Endothelial cell of umbilical vein (primary cell): ENCODE results near the gene ACSBG1. TPM values are rescaled to one million over a fixed set of nuclear protein-coding genes. Genes with fewer than 3 reads are reported as not detected.

ENCODE experiments used
- BruUV-seq: library from RNA; stranded (reverse); fragments of 400-500 nt; replicated peaks from 2 replicates; lab custom pipeline; 2021; lab: Mats Ljungman, UMichigan
- CTCF ChIA-PET: fragments of 300-600, 350-600 bp; sonication (Branson Sonifier 250); formaldehyde crosslinking; loops from one replicate; lab custom pipeline; 2021; ENCODE audit warnings: antibody characterized with exemption, inconsistent platforms; lab: Charles Lee
- POLR2A ChIA-PET: fragments of 300-600, 350-600 bp; sonication (Branson Sonifier 250); formaldehyde crosslinking; loops from one replicate; lab custom pipeline; 2021; ENCODE audit warnings: antibody characterized with exemption, inconsistent platforms; lab: Charles Lee
- DNase-seq: peaks from one replicate; pipeline ENCODE4 v3.0.0-alpha.2; 2011; ENCODE audit warnings: low read depth, low spot score
- FAIRE-seq: peaks from 2 replicates; lab custom pipeline; 2011; peaks lifted over from hg19 to GRCh38; lab: Jason Lieb, UNC
- H2AFZ ChIP-seq: 2 replicates; pipeline ENCODE4 v1.6.0; 2012; ENCODE audit warnings: low read depth, low read length, control low read depth, inconsistent platforms
- H3K27ac ChIP-seq: 2 replicates; pipeline ENCODE4 v1.5.1; 2011; ENCODE audit warnings: low read depth, mild to moderate bottlenecking, control low read depth, low read length, moderate library complexity; ENCODE audit not compliant: insufficient read depth
- H3K27me3 ChIP-seq, 2 experiments: 2 replicates each; pipeline versions ENCODE4 v1.6.0 to v1.6.1; 2011; ENCODE audit warnings: low read length in 2 of 2, mixed read lengths in 1 of 2; ENCODE audit not compliant: control insufficient read depth in 2 of 2, insufficient read depth in 2 of 2
- H3K36me3 ChIP-seq, 2 experiments: 2 replicates in 1 of 2; 3 replicates in 1 of 2; pipeline ENCODE4 v1.5.1; 2011; ENCODE audit warnings: low read length in 2 of 2, mild to moderate bottlenecking in 1 of 2, moderate library complexity in 1 of 2; ENCODE audit not compliant: control insufficient read depth in 2 of 2, insufficient read depth in 2 of 2; ENCODE audit errors: extremely low read depth in 1 of 2
- H3K4me1 ChIP-seq: 3 replicates; pipeline ENCODE4 v1.5.1; 2011; ENCODE audit warnings: mild to moderate bottlenecking, low read length; ENCODE audit not compliant: control insufficient read depth, insufficient read depth; ENCODE audit errors: extremely low read depth
- H3K4me2 ChIP-seq: 2 replicates; pipeline ENCODE4 v1.6.1; 2011; ENCODE audit warnings: low read length, control low read depth, mixed read lengths; ENCODE audit not compliant: insufficient read depth
- H3K4me3 ChIP-seq, 3 experiments: fragments of 200-600 bp in 1 of 3; sonication (generic), shearing (Covaris generic) in 1 of 3; replicated peaks in 1 of 3; 2 replicates each; pipeline ENCODE4 v1.5.1; 2011 to 2016; ENCODE audit warnings: control low read depth in 3 of 3, low read length in 3 of 3, mild to moderate bottlenecking in 2 of 3, inconsistent platforms in 1 of 3, low read depth in 1 of 3, moderate library complexity in 1 of 3; ENCODE audit not compliant: insufficient read depth in 1 of 3
- H3K79me2 ChIP-seq: 2 replicates; pipeline ENCODE4 v1.6.0; 2012; ENCODE audit warnings: low read length, inconsistent platforms; ENCODE audit not compliant: control insufficient read depth, insufficient read depth
- H3K9ac ChIP-seq: replicated peaks from 2 replicates; pipeline ENCODE3; 2011; ENCODE audit warnings: low read length, control low read depth; ENCODE audit not compliant: insufficient read depth; ENCODE audit errors: extremely low read depth
- H3K9me1 ChIP-seq: replicated peaks from 3 replicates; pipeline ENCODE4 v1.6.0; 2011; ENCODE audit warnings: mild to moderate bottlenecking, low read length; ENCODE audit not compliant: control insufficient read depth, insufficient read depth; ENCODE audit errors: extremely low read depth
- H3K9me3 ChIP-seq: replicated peaks from 2 replicates; pipeline ENCODE4 v1.5.1; 2012; ENCODE audit warnings: low read length, inconsistent platforms; ENCODE audit not compliant: control insufficient read depth, insufficient read depth
- H4K20me1 ChIP-seq: replicated peaks from 2 replicates; pipeline ENCODE3; 2011; ENCODE audit warnings: mild to moderate bottlenecking, low read length; ENCODE audit not compliant: control insufficient read depth, insufficient read depth; ENCODE audit errors: extremely low read depth
- CTCF ChIP-seq, 2 donors: IDR thresholded peaks; 1 replicate in 1 of 2; 2 replicates in 1 of 2; pipeline ENCODE4 v1.5.1; 2011; ENCODE audit warnings: low read length in 2 of 2, mild to moderate bottlenecking in 2 of 2, moderate library complexity in 2 of 2, control low read depth in 1 of 2, inconsistent platforms in 1 of 2, low read depth in 1 of 2; ENCODE audit not compliant: insufficient read depth in 1 of 2; ENCODE audit errors: extremely low read depth in 1 of 2
- EZH2 ChIP-seq: IDR thresholded peaks from 2 replicates; pipeline ENCODE4 v1.6.1; 2012; ENCODE audit warnings: borderline replicate concordance, low read depth, mild to moderate bottlenecking, moderate library complexity, low read length, inconsistent platforms; ENCODE audit not compliant: severe bottlenecking
- FOS ChIP-seq: IDR thresholded peaks from 2 replicates; pipeline ENCODE4 v1.6.1; 2011; ENCODE audit warnings: mild to moderate bottlenecking, low read length, moderate library complexity, borderline replicate concordance; ENCODE audit not compliant: insufficient read depth
- GATA2 ChIP-seq: IDR thresholded peaks from 2 replicates; pipeline ENCODE4 v1.7.0; 2011; ENCODE audit warnings: low read depth, mild to moderate bottlenecking, moderate library complexity, mixed read lengths, low read length; ENCODE audit not compliant: insufficient read length, insufficient read depth
- JUN ChIP-seq: IDR thresholded peaks from 2 replicates; pipeline ENCODE4 v1.6.1; 2011; ENCODE audit warnings: borderline replicate concordance, low read depth; ENCODE audit not compliant: insufficient read length, insufficient read depth
- MAX ChIP-seq: IDR thresholded peaks from 2 replicates; pipeline ENCODE4 v1.6.1; 2011; ENCODE audit not compliant: insufficient read depth, insufficient read length
- MYC ChIP-seq: IDR thresholded peaks from one replicate; pipeline ENCODE4 v1.6.1; 2011; ENCODE audit warnings: mild to moderate bottlenecking, low read depth, low read length
- POLR2A ChIP-seq: IDR thresholded peaks from 2 replicates; pipeline ENCODE4 v1.6.1; 2012; ENCODE audit warnings: low read depth, mild to moderate bottlenecking, control low read depth, low read length
- POLR2AphosphoS5 ChIP-seq: IDR thresholded peaks from 2 replicates; pipeline ENCODE4 v1.6.1; 2012; ENCODE audit warnings: low read depth, mild to moderate bottlenecking, control low read depth, low read length, moderate library complexity; ENCODE audit not compliant: insufficient read depth
- dilution Hi-C: fragments of 300-500 bp; cut with MboI; formaldehyde crosslinking; loops from one replicate; pipeline ENCODE4 v1.15.0; 2019; ENCODE audit warnings: low sequenced_read_pairs; ENCODE audit not compliant: extremely low pct_ligation_motif_present
- intact Hi-C: fragments of 100-400 bp; cut with micrococcal nuclease; formaldehyde crosslinking; loops from one replicate; pipeline ENCODE4 v1.10.0; 2022
- polyA plus RNA-seq, 4 experiments: library from polyadenylated mRNA; depleted of rRNA in 3 of 4; stranded (reverse) in 3 of 4; unstranded in 1 of 4; fragments of >200 nt; gene quantifications; 2 replicates each; pipeline versions ENCODE4 v1.2.1 to v1.2.3, GENCODE V29; 2011 to 2012; ENCODE audit warnings: missing spikeins in 1 of 4
- total RNA-seq: library from RNA; stranded (reverse); gene quantifications from 2 replicates; pipeline ENCODE4 v1.2.3, GENCODE V29; 2021

The ACSBG1 gene
- total and polyA plus RNA-seq, 2 donors (not counting 3 experiments of a cell fraction or from before 2014, with no cell fraction given): not detected

- BruUV-seq: no TSS peak
- Histone ChIP-seq H4K20me1 (no peaks in the 10 kb centered on the region), H3K4me1 (peaks cover 11% of the 10 kb centered on the region), H3K9me1 (no peaks in the 10 kb centered on the region), H3K79me2 (peaks cover 13% of the 10 kb centered on the region), H3K27me3 (no peaks in the 10 kb centered on the region), H3K36me3 (no peaks in the 10 kb centered on the region), H2AFZ (no peak overlapping the region), H3K27ac (no peak overlapping the region), H3K9me3 (no peaks in the 10 kb centered on the region), H3K9ac (no peak overlapping the region), H3K4me3 (no peak overlapping the region), H3K4me2 (no peak overlapping the region)
- ChIA-PET CTCF (no interaction called here), POLR2A (no interaction called here)
- no peak for FAIRE-seq
- no peak for DNase-seq
- no peak for TF ChIP-seq EZH2
- intact Hi-C loops (no loop called here), dilution Hi-C loops (no loop called here)
Measured at GRCh38 chr15:78146425-78147154, 87.8 kb downstream of the ACSBG1 start.

- dilution Hi-C loops (no loop called here), intact Hi-C loops (no loop called here)
- CTCF ChIA-PET: no interaction called here
- H3K27me3 ChIP-seq: peaks cover 6 to 7% of the 10 kb centered on the region in 2 experiments
- POLR2A ChIA-PET: no interaction called here
- H4K20me1 ChIP-seq: no peaks in the 10 kb centered on the region
- no peak overlapping the region for H3K4me2 ChIP-seq
- no TSS peak for BruUV-seq
- no peak overlapping the region for H3K4me3 ChIP-seq
- H3K36me3 ChIP-seq: no peaks in the 10 kb centered on the region
- no peaks in the 10 kb centered on the region for H3K4me1 ChIP-seq
- H3K27ac ChIP-seq: no peak overlapping the region
- H3K9ac ChIP-seq: no peak overlapping the region
- H2AFZ ChIP-seq: no peak overlapping the region
- H3K9me3 ChIP-seq: no peaks in the 10 kb centered on the region
- no peaks in the 10 kb centered on the region for H3K9me1 ChIP-seq
- H3K79me2 ChIP-seq: no peaks in the 10 kb centered on the region
- FAIRE-seq (no peak), DNase-seq (no peak)
- TF ChIP-seq GATA2 (no peak), POLR2A (no peak), MAX (no peak), CTCF (IDR thresholded peaks at IDR 0.05; ENCODE audit: extremely low read depth in 1 of 2, insufficient read depth in 1 of 2, low read depth in 1 of 2, low read length in 2 of 2) (no peak), MYC (no peak), JUN (no peak), EZH2 (no peak), POLR2AphosphoS5 (no peak), FOS (no peak)
Measured at GRCh38 chr15:78142332-78142731, 92.0 kb downstream of the ACSBG1 start.
